H9 (cell line): ENCODE data around the gene CRY2. TPM values are rescaled to one million over a fixed set of nuclear protein-coding genes. Genes with fewer than 3 reads are reported as not detected.

Experiments
- DNase-seq: peaks from one replicate; pipeline ENCODE4 v3.0.0-alpha.2; 2017
- H2AFZ ChIP-seq: one replicate; pipeline ENCODE4 v1.6.1; 2013; ENCODE audit warnings: mild to moderate bottlenecking, low read length, control low read depth, moderate library complexity
- H2AK5ac ChIP-seq: 2 replicates; pipeline ENCODE4 v1.6.1; 2013; ENCODE audit warnings: low read length, control low read depth, mixed read lengths; ENCODE audit not compliant: insufficient read length
- H2BK120ac ChIP-seq: one replicate; pipeline ENCODE4 v1.6.1; 2013; ENCODE audit warnings: low read depth, mild to moderate bottlenecking, low read length, control low read depth, inconsistent platforms; ENCODE audit not compliant: poor library complexity, severe bottlenecking
- H2BK12ac ChIP-seq: 2 replicates; pipeline ENCODE4 v1.6.1; 2013; ENCODE audit warnings: low read length, control low read depth, mixed read lengths, low read depth; ENCODE audit not compliant: insufficient read length
- H2BK15ac ChIP-seq: 2 replicates; pipeline ENCODE4 v1.6.1; 2013; ENCODE audit warnings: low read depth, low read length, control low read depth
- H2BK20ac ChIP-seq: one replicate; pipeline ENCODE4 v1.6.1; 2013; ENCODE audit warnings: low read depth, mild to moderate bottlenecking, low read length, control low read depth, inconsistent platforms; ENCODE audit not compliant: poor library complexity, severe bottlenecking
- H2BK5ac ChIP-seq: 2 replicates; pipeline ENCODE4 v1.6.1; 2013; ENCODE audit warnings: low read length, control low read depth, mixed read lengths; ENCODE audit not compliant: insufficient read length
- H3K14ac ChIP-seq: 2 replicates; pipeline ENCODE4 v1.6.1; 2013; ENCODE audit warnings: low read length, control low read depth; ENCODE audit not compliant: insufficient read depth
- H3K18ac ChIP-seq: 2 replicates; pipeline ENCODE4 v1.6.1; 2013; ENCODE audit warnings: low read depth, mild to moderate bottlenecking, mixed read lengths, low read length, control low read depth; ENCODE audit not compliant: insufficient read length
- H3K23ac ChIP-seq: 2 replicates; pipeline ENCODE4 v1.6.1; 2013; ENCODE audit warnings: low read length, control low read depth, mixed read lengths, low read depth; ENCODE audit not compliant: insufficient read length
- H3K23me2 ChIP-seq: 2 replicates; pipeline ENCODE4 v1.6.1; 2013; ENCODE audit warnings: low read depth, mild to moderate bottlenecking, mixed read lengths, low read length, control low read depth; ENCODE audit not compliant: insufficient read length, poor library complexity, severe bottlenecking
- H3K27ac ChIP-seq: 2 replicates; pipeline ENCODE4 v1.5.1; 2013; ENCODE audit warnings: low read length, control low read depth, mixed read lengths, low read depth; ENCODE audit not compliant: insufficient read length
- H3K27me3 ChIP-seq: 2 replicates; pipeline ENCODE4 v1.6.1; 2013; ENCODE audit warnings: low read length, control low read depth, inconsistent platforms; ENCODE audit not compliant: insufficient read depth
- H3K4ac ChIP-seq: 2 replicates; pipeline ENCODE4 v1.6.1; 2013; ENCODE audit warnings: low read depth, mild to moderate bottlenecking, control low read depth, inconsistent platforms, low read length, moderate library complexity
- H3K4me1 ChIP-seq: 2 replicates; pipeline ENCODE4 v1.6.1; 2013; ENCODE audit warnings: low read length, control low read depth, inconsistent platforms; ENCODE audit not compliant: insufficient read depth
- H3K4me2 ChIP-seq: 2 replicates; pipeline ENCODE4 v1.6.1; 2013; ENCODE audit warnings: low read length, control low read depth, mixed read lengths; ENCODE audit not compliant: insufficient read length, insufficient read depth
- H3K56ac ChIP-seq: 2 replicates; pipeline ENCODE4 v1.6.1; 2013; ENCODE audit warnings: low read depth, mild to moderate bottlenecking, mixed read lengths, low read length, control low read depth; ENCODE audit not compliant: insufficient read length
- H3K79me1 ChIP-seq: 2 replicates; pipeline ENCODE4 v1.6.1; 2013; ENCODE audit warnings: low read depth, mild to moderate bottlenecking, moderate library complexity, low read length, control low read depth, inconsistent platforms; ENCODE audit not compliant: insufficient read depth, poor library complexity, severe bottlenecking
- H3K79me2 ChIP-seq: 2 replicates; pipeline ENCODE4 v1.6.1; 2013; ENCODE audit warnings: low read length, control low read depth, inconsistent platforms; ENCODE audit not compliant: insufficient read depth
- H3K9ac ChIP-seq: 2 replicates; pipeline ENCODE4 v1.6.1; 2013; ENCODE audit warnings: low read length, control low read depth, mixed read lengths; ENCODE audit not compliant: insufficient read length; ENCODE audit errors: extremely low read depth
- H3K9me3 ChIP-seq: one replicate; pipeline ENCODE4 v1.6.1; 2013; ENCODE audit warnings: low read depth, low read length, inconsistent platforms; ENCODE audit not compliant: control insufficient read depth
- H3T11ph ChIP-seq: one replicate; pipeline ENCODE4 v1.6.1; 2013; ENCODE audit warnings: mild to moderate bottlenecking, low read length, control low read depth, inconsistent platforms
- H4K20me1 ChIP-seq: one replicate; pipeline ENCODE4 v1.6.1; 2013; ENCODE audit not compliant: control insufficient read depth, insufficient read length, insufficient read depth
- H4K5ac ChIP-seq: 2 replicates; pipeline ENCODE4 v1.6.1; 2013; ENCODE audit warnings: low read depth, mild to moderate bottlenecking, mixed read lengths, low read length, control low read depth; ENCODE audit not compliant: insufficient read length
- H4K8ac ChIP-seq: replicated peaks from 2 replicates; pipeline ENCODE4 v1.6.1; 2013; ENCODE audit warnings: low read length, control low read depth, mixed read lengths, low read depth; ENCODE audit not compliant: insufficient read length
- H4K91ac ChIP-seq: 2 replicates; pipeline ENCODE4 v1.6.1; 2013; ENCODE audit warnings: low read depth, mild to moderate bottlenecking, moderate library complexity, mixed read lengths, low read length, control low read depth; ENCODE audit not compliant: insufficient read length
- H3K27ac Mint-ChIP-seq, 3 experiments: 2 replicates in 2 of 3; 3 replicates in 1 of 3; pipeline ENCODE4 v1.8.0; 2020 to 2021; ENCODE audit warnings: mixed read lengths in 3 of 3, mild to moderate bottlenecking in 1 of 3, moderate library complexity in 1 of 3
- H3K27me3 Mint-ChIP-seq: 2 replicates; pipeline ENCODE4 v1.8.0; 2021; ENCODE audit warnings: low read depth, mild to moderate bottlenecking, moderate library complexity, mixed read lengths
- H3K36me3 Mint-ChIP-seq, 3 experiments: 2 replicates in 2 of 3; 3 replicates in 1 of 3; pipeline ENCODE4 v1.8.0; 2020 to 2021; ENCODE audit warnings: low read depth in 3 of 3, mixed read lengths in 3 of 3; ENCODE audit not compliant: insufficient read depth in 1 of 3
- H3K4me1 Mint-ChIP-seq, 2 experiments: 2 replicates each; pipeline ENCODE4 v1.8.0; 2020; ENCODE audit warnings: mixed read lengths in 2 of 2
- H3K4me3 Mint-ChIP-seq, 2 experiments: 2 replicates in 1 of 2; 3 replicates in 1 of 2; pipeline ENCODE4 v1.8.0; 2020 to 2021; ENCODE audit warnings: mild to moderate bottlenecking in 2 of 2, mixed read lengths in 2 of 2, moderate library complexity in 1 of 2
- H3K9me3 Mint-ChIP-seq, 2 experiments: 2 replicates in 1 of 2; 3 replicates in 1 of 2; pipeline ENCODE4 v1.8.0; 2020; ENCODE audit warnings: mild to moderate bottlenecking in 2 of 2, mixed read lengths in 2 of 2, moderate library complexity in 1 of 2
- CTCF ChIP-seq: fragments of 200-600 bp; sonication (generic); conservative IDR thresholded peaks from 3 replicates; pipeline ENCODE4 v1.8.0; 2021; ENCODE audit warnings: antibody characterized with exemption, mild to moderate bottlenecking
- WGBS: extraction: QIAGEN DNeasy Blood & Tissue Kit; methylation state at CpG from one replicate; pipeline ENCODE4 v1.1.7; 2013; ENCODE audit warnings: missing lambda C conversion rate, low lambda C conversion rate, mixed read lengths; ENCODE audit not compliant: insufficient read length; ENCODE audit errors: extremely low coverage; 5-methylcytosine and 5-hydroxymethylcytosine counted together
- total RNA-seq: library from RNA; stranded (reverse); gene quantifications from 2 replicates; pipeline ENCODE4 v1.2.1, GENCODE V29; 2021

The CRY2 gene
- total RNA-seq, 1 experiment from 2014 or later: 14.4 TPM

- Histone ChIP-seq H2BK5ac (no peak overlapping the region), H3K9me3 (no peaks in the 10 kb centered on the region), H3K14ac (no peak overlapping the region), H3K27me3 (no peaks in the 10 kb centered on the region; the same call in 1 of the 2 replicates), H3K9ac (no peak overlapping the region), H2BK12ac (no peak overlapping the region), H3K23me2 (peaks cover 5% of the 10 kb centered on the region), H3K4me2 (no peak overlapping the region), H3T11ph (no peak overlapping the region), H2AK5ac (no peak overlapping the region), H3K23ac (no peak overlapping the region), H3K79me2 (no peaks in the 10 kb centered on the region; the same call in 1 of the 2 replicates), H4K5ac (no peak overlapping the region), H2BK120ac (no peak overlapping the region), H3K56ac (no peak overlapping the region), H3K27ac (no peak overlapping the region), H2BK15ac (no peak overlapping the region), H4K8ac (no peak overlapping the region), H2AFZ (no peak overlapping the region), H3K4ac (no peak overlapping the region), H2BK20ac (no peak overlapping the region), H3K4me1 (no peaks in the 10 kb centered on the region), H4K20me1 (no peaks in the 10 kb centered on the region), H4K91ac (no peak overlapping the region), H3K79me1 (no peaks in the 10 kb centered on the region), H3K18ac (no peak overlapping the region)
- H3K27ac Mint-ChIP-seq: no peak overlapping the region; a peak in 1 of 7 replicates
- DNase-seq: no peak
- TF ChIP-seq CTCF: no peak
- no peak overlapping the region; a peak in 1 of 5 replicates for H3K4me3 Mint-ChIP-seq
- peaks cover 2% of the 10 kb centered on the region; the same call in 1 of the 2 replicates for H3K27me3 Mint-ChIP-seq
- H3K9me3 Mint-ChIP-seq: no peaks in the 10 kb centered on the region; a peak in 1 of 5 replicates
- H3K36me3 Mint-ChIP-seq: peaks cover 22 to 56% (median 52%) of the 10 kb centered on the region in 3 experiments
- no CpG with 5 or more reads among the region's 3 CpGs for WGBS
- peaks cover 19 to 25% of the 10 kb centered on the region in 2 experiments for H3K4me1 Mint-ChIP-seq
Observed at GRCh38 chr11:45925550-45925949, 78.3 kb downstream of the CRY2 start.
